ENCODE measurements around the gene GAN. TPM values are rescaled to one million over a fixed set of nuclear protein-coding genes. Genes with fewer than 3 reads are reported as not detected.

The GAN gene
- total RNA-seq, 4 donors from 2014 or later: 12.9 to 378 (median 14.7) TPM

DNA sequence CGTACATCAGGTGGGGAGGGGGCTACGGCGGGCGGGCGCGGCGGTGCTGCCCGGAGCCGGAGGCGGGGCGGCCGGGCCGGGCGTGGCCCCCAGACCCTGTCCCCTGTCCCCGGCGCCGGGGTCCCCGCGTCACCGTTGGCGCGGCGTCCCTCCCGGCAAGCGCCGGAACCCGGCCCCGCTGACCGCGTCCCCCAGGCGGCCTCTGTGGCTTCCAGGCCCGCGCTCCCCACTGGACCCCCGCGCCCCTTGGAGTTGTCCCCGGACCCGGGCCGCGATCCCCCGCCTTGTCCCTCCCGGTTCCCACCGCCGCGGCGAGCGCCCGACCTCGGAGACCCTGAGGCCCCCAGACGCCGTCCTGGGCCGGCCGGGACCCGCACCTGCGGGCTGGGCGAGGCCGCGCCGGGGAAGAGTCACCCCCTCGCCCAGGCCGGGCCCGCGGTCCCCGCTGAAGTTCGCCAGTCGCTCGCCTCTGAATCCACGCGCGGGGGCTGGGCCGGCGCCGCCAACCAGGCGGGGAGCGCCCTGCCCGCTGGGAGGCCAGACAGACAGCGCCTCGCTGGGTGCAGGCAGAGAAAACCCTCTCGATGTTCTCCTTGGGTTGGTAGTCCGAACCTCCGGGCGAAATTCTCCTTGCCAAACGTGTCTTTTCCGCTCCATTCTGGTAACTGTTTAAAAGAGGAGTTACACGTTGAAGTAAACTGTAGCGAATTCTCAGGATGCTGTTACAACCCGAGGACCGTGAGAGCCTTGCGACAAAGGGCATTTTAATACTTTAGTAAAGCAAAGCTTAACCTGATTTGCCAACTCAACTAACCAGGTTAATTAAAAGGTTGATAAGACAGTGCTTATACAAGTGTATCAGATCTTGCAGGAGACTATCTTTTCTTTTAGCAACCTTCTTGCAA is 761 bp downstream of the GAN start:
- WGBS, 2 donors (ENCODE audit: low coverage in 1 of 2): 1% methylated on average over 25 of the region's 88 CpGs; no CpG with 5 or more reads in 1 of the 2 donors
- DNase-seq: peak; percentile 68

DNA sequence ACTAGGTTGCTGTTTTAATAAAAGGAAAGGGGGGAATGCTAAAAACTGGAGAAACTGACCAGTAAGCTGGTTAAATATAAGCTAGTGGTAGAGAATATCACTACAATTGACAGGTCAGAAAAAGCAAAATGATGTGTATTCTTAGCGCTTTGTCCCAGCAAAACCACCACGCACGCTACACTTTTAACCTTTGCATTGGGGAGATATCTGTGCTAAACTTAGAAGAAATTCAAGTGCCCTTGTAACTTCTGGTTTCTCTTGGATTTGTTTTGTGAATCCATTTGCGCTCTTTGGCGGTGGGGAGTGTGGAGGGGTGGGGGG is 1.4 kb downstream of the GAN start:
- in situ Hi-C loops (cut with MboI; ENCODE audit: low pct_ligation_motif_present in 1 of 4, low pct_unique_long_range_greater_than_20kb in 1 of 4, low sequenced_read_pairs in 3 of 4) (loop anchor here in 3 of 4 donors (10.0 to 25.0 kb wide), 3 partner anchors 51 to 304 kb away; partner anchors contain the start of genes CENPN (in 1 of the 3) and CMC2 (in 1 of the 3)), intact Hi-C loops (cut with DNase I; ENCODE audit: low total_unique reads) (loop anchor here (5.0 kb wide), 1 partner anchor 44 kb away; no protein-coding TSS in a partner anchor)
- Histone ChIP-seq H3K4me3 (peak overlapping the region; percentile 81 to 96 (median 86)), H3K9me3 (no peaks in the 10 kb centered on the region), H3K27me3 (no peaks in the 10 kb centered on the region), H3K4me1 (peaks cover 14 to 58% (median 35%) of the 10 kb centered on the region in 4 donors), H3K36me3 (no peaks in the 10 kb centered on the region), H3K27ac (peak overlapping the region; percentile 95 to 97 (median 96))
- WGBS, 2 donors (ENCODE audit: low coverage in 1 of 2): 85 to 96% methylated on average over 3 to 5 of the region's 5 CpGs
- no peak for DNase-seq
- TF ChIP-seq POLR2AphosphoS5 (IDR thresholded peaks at IDR 0.05): no peak
- no peak for TF ChIP-seq POLR2A (IDR thresholded peaks at IDR 0.05)

More for the DNA sequence above, 761 bp downstream of the GAN start:
- intact Hi-C loops (cut with DNase I; ENCODE audit: low total_unique reads): loop anchor here (5.0 kb wide), 1 partner anchor 43 kb away; no protein-coding TSS in a partner anchor
- in situ Hi-C loops (cut with MboI; ENCODE audit: low pct_ligation_motif_present in 1 of 4, low pct_unique_long_range_greater_than_20kb in 1 of 4, low sequenced_read_pairs in 3 of 4): loop anchor here in 3 of 4 donors (10.0 to 25.0 kb wide), 3 partner anchors 51 to 303 kb away; partner anchors contain the start of genes CENPN (in 1 of the 3) and CMC2 (in 1 of the 3)
- Histone ChIP-seq H3K4me3 (peak overlapping the region; percentile 81 to 96 (median 86)), H3K9me3 (no peaks in the 10 kb centered on the region), H3K27ac (peak overlapping the region; percentile 95 to 97 (median 96)), H3K36me3 (no peaks in the 10 kb centered on the region), H3K4me1 (peaks cover 14 to 56% (median 35%) of the 10 kb centered on the region in 4 donors), H3K27me3 (no peaks in the 10 kb centered on the region)
- peak; percentile 31 for TF ChIP-seq POLR2A (IDR thresholded peaks at IDR 0.05)
- no peak for TF ChIP-seq EP300 (IDR thresholded peaks at IDR 0.05; ENCODE audit: low read depth)
- TF ChIP-seq CTCF (IDR thresholded peaks at IDR 0.05): peak in 3 of 5 experiments; percentile 5 to 18 (median 12)
- peak in 2 of 3 donors; percentile 32 to 40 for TF ChIP-seq POLR2AphosphoS5 (IDR thresholded peaks at IDR 0.05)

DNA sequence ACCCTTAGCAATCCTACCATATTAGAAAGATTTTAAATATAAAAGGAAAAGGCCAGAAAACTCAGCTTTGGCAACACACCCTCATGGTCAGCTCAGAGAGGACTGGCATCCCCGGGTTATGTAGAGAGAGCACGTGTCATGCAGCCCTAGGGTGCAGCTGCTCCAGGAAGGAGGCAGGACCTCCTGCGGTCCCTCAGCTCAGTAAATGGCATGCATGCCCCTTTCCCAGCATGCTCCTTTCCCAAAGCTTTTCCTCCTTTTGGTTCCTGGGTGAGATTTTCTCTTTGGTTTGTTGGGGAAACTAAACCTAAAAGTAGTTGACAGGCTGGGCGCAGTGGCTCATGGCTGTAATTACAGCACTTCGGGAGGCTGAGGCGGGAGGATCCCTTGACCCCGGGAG is 3.9 kb downstream of the GAN start:
- Histone ChIP-seq H3K36me3 (no peaks in the 10 kb centered on the region), H3K9me3 (no peaks in the 10 kb centered on the region), H3K4me3 (no peak overlapping the region), H3K27me3 (no peaks in the 10 kb centered on the region), H3K4me1 (peaks cover 9 to 54% (median 30%) of the 10 kb centered on the region in 4 donors), H3K27ac (peak overlapping the region; percentile 35 to 62 (median 54))
- in situ Hi-C loops (cut with MboI; ENCODE audit: low pct_ligation_motif_present in 1 of 4, low pct_unique_long_range_greater_than_20kb in 1 of 4, low sequenced_read_pairs in 3 of 4): loop anchor here in 3 of 4 donors (10.0 to 25.0 kb wide), 3 partner anchors 54 to 306 kb away; partner anchors contain the start of genes CENPN (in 1 of the 3) and CMC2 (in 1 of the 3)
- intact Hi-C loops (cut with DNase I; ENCODE audit: low total_unique reads): loop anchor here (5.0 kb wide), 1 partner anchor 46 kb away; no protein-coding TSS in a partner anchor
- DNase-seq: no peak
- no peak for TF ChIP-seq POLR2AphosphoS5 (IDR thresholded peaks at IDR 0.05)
- TF ChIP-seq POLR2A (IDR thresholded peaks at IDR 0.05): no peak
- TF ChIP-seq EP300 (IDR thresholded peaks at IDR 0.05; ENCODE audit: low read depth): no peak
- TF ChIP-seq CTCF (IDR thresholded peaks at IDR 0.05): no peak
- WGBS, 2 donors (ENCODE audit: low coverage in 1 of 2): 87 to 88% methylated on average over 3 to 7 of the region's 7 CpGs

- H3K4me1 ChIP-seq: peaks cover 7 to 49% (median 25%) of the 10 kb centered on the region in 4 donors
- DNase-seq: no peak
Measured at GRCh38 chr16:81319221-81319912, 4.6 kb downstream of the GAN start.

More at GRCh38 chr16:81319221-81319912, 4.6 kb downstream of the GAN start:
- intact Hi-C loops (cut with DNase I; ENCODE audit: low total_unique reads): loop anchor here (5.0 kb wide), 1 partner anchor 47 kb away; no protein-coding TSS in a partner anchor
- no peaks in the 10 kb centered on the region for H3K9me3 ChIP-seq
- H3K4me3 ChIP-seq: no peak overlapping the region
- no peaks in the 10 kb centered on the region for H3K36me3 ChIP-seq
- no peaks in the 10 kb centered on the region for H3K27me3 ChIP-seq
- in situ Hi-C loops (cut with MboI; ENCODE audit: low pct_ligation_motif_present in 1 of 4, low pct_unique_long_range_greater_than_20kb in 1 of 4, low sequenced_read_pairs in 3 of 4): loop anchor here in 3 of 4 donors (10.0 to 25.0 kb wide), 3 partner anchors 55 to 307 kb away; partner anchors contain the start of genes CENPN (in 1 of the 3) and CMC2 (in 1 of the 3)
- TF ChIP-seq CTCF (IDR thresholded peaks at IDR 0.05) (no peak), EP300 (IDR thresholded peaks at IDR 0.05; ENCODE audit: low read depth) (no peak)
- 61 to 65% methylated on average over 6 of the region's 6 CpGs for WGBS, 2 donors (ENCODE audit: low coverage in 1 of 2)
- H3K27ac ChIP-seq: peak overlapping the region; percentile 35 to 62 (median 54)

Data from transverse colon (tissue), 4 donors.